RPMI8226 (cell line): ENCODE results near the gene DOC2B.
"Not testable (repeated sequence)": the region's sequence is repeated elsewhere in the genome, so short reads cannot be mapped to it uniquely, and the experiment has no call there.

ENCODE experiments used
- DNase-seq: peaks from one replicate; pipeline ENCODE4 v3.0.0-alpha.2; 2015

DOC2B gene

DNA sequence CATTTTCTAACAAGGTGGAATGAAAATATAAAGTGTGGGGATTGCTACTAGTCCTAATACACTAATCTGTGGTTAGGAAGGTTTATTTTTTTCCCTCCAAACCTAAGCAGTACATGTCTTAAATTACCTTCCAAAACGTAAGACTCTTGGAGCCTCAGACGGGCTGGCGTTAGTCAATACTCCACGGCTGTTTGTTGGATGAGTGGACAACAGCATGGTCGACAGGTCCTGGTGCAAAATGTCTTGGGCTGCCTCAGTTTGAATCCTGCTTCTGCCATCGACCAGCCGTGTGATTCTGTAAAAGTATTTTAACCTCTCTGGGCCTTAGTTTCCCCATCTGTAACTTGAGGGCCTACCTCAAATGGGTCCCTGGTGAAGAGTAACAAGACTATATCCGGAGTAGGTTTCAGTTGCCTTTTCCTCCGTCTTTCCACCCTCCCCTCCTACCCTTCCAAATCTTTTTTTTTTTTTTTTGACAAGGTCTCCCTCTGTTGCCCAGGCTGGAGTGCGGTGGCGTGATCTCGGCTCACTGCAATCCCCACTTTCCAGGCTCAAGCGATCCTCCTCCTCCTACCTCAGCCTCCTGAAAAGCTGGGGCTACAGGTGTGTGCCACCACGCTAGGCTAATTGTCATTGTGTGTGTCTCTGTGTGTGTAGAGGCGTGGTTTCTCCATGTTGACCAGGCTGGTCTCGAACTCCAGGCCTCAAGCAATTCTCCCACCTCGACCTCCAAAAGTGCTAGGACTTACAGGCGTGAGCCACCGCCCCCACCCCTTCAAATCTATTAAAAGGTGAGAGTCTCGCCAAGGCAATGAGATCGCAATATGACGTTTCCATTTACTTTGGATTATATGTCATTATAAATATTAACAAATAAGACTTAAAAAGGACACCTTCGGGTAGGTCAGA is 38.3 kb downstream of the DOC2B start:
- DNase-seq: no peak

DNA sequence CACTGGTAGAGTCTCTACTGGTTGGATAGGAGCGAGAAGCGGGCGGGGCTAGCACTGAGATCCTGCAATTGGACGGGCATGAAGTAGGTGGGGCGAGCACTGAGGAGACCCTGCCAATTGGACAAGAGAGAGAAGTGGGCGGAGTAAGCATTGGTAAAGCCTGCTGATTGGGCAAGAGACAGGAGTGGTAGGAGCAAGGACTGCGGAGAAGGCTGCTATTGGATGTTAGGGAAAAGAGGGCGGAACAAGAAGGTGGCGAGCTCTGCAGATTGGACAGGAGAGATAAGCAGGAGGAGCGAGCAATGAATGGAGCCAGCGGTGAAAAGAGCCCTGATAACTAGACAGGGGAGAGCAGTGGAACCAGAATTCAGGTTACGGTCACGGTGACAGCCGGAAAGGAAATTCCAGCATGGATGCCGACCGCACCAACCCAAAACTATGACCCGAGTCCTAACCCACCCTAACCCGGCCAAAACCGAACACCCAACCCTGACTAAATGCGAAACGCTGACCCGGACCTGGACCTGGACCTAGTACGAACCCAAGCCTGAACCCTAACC is 39.3 kb downstream of the DOC2B start:
- no peak for DNase-seq

DNA sequence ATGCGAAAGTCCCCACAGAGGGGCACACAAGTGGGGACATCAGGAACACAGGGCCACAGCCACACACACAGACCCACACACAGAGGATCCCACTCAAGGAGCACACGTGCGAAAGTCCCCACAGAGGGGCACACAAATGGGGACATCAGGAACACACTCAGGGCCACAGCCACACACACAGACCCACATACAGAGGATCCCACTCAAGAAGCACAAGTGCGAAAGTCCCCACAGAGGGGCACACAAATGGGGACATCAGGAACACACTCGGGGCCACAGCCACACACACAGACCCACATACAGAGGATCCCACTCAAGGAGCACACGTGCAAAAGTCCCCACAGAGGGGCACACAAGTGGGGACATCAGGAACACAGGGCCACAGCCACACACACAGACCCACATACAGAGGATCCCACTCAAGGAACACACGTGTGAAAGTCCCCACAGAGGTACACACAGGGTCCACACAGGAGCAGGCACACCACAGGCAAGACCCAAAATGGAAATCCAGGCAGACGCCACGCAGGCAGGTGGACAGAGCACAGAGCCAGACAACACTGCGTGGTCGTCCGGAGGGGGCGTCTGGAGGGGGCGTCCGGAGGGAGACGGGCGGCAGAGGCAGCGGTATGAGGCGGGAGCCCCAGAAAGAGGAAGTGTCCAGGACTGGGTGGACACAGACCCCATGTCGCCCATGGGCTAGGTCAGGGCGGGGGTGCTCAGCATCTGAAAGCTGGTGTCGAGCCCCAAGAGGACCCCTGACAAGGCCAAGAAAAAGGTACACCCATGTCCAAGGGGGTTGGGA is 41.8 kb downstream of the DOC2B start:
- not testable (repeated sequence) for DNase-seq

DNA sequence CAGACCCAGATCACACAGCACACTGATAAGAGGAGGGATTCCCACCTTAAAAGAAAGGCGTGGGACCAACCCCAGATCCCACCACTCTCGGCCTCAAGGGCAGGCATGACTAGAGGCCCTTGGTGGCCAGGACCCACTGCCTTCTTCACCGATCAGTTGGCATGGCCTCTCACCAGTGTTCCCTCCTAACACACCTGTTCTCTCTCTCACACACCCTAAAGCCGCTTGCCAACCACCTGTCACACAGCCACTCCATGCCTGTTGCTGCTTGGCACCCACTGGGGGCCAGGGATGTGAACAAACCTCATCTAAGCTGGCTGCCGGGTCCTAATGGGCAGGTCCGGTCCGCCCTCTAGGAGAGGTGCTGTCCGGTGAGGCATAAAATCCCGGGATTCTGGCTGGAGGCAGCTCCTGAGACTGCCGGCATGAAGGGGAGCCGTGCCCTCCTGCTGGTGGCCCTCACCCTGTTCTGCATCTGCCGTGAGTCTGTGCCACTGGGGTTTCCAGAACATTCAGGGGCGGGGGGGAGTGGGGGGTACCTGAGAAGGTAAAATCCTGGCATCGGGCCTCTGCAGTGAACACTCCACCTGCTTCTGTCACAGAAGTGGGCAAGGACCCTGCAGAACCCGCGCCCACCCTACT is 44.2 kb downstream of the DOC2B start, which contains the start of gene SCGB1C2:
Gene SCGB1C2 (plus strand): TSS at position 404 of the 642 bp plus-strand sequence. CDS start 22 bp downstream, at position 426.
- not testable (repeated sequence) for DNase-seq

DNA sequence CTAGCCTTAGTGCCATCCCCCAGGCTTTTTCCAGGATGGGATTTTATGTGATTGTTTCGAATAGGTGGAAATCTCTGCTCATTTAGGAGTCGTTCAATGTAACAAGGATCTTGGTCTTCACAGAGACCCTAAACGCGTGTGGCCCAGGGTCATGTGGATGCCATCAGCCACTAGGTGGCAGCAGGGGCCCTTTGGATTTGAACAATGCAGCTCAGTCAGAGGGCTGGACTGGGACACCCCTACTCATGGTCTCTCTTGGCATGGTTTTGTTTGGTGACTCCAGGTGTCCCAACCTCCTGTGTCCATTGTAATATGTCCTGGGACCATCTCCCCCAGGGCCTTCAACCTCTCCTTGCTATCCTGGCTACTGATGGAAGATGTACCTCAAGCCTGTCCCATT is 44.9 kb downstream of the DOC2B start:
- not testable (repeated sequence) for DNase-seq

DNA sequence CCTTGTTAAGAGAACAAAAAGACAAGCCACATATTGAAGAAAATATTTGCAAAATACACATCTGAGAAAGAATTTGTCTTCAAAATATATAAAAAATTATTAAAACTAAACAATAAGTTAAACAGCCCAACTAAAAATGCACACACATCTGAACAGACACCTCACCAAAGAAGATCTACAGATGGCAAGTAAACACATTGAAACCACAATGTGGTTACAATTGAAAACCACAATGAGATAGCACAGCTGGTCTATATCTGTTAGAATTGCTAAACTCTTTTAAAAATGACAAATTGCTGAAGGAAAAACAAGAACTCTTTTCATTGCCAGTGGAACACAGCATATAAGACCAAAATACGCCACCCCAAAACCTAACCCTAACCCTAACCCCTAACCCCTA is 45.6 kb downstream of the DOC2B start:
- not testable (repeated sequence) for DNase-seq

DNA sequence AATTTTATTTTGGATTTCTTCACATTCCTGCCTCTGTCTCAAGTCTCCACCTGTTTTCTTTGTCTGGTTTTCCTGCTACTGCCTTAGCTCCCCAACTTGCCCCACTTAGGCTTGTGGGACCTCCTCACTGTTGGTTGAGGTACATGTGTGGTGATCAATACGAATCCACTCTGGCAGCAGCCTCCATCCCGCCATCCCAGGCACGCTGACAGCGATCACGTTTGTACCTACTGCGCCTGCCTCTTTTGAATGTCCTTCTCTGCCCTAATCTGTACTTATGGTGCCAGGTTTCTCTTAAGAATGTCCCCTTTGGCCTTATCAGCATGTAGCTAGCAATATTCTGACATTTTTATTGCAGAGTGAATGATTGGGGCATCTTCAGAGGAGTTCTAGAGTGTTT is 46.4 kb downstream of the DOC2B start:
- not testable (repeated sequence) for DNase-seq

DNA sequence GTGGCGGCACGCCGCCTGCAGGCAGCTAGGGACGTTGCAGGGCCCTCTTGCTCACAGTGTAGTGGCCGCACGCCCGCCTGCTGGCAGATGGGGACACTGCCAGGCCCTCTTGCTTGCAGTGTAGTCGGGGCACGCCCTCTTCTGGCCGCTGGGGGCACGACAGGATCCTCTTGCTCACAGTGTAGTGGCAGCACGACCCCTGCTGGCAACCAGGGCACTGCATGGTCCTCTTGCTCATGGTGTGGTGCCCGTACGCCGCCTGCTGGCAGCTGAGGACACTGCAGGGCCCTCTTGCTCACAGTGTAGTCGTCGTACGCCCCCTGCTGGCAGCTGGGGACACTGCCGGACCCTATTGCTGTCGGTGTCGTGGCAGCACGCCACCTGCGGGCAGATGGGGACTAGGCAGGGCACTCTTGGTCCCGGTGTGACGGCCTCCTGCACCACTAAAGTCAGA is 47.1 kb downstream of the DOC2B start:
- not testable (repeated sequence) for DNase-seq

DNA sequence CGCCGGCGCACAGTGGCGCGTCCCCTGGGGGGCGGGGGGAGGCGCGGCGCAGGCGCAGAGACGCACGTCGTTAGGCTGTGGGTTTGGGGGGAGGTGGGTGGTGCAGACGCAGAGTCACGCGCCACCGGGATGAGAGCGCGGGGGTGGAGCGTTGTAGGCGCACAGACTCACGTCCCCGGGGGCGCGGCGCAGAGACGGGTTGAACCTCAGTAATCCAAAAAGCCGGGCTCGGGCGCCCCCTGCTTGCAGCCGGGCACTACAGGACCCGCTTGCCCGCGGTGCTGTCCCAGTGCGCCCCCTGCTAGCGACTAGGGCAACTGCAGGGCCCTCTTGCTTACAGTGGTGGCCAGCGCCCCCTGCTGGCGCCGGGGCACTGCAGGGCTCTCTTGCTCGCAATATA is 47.5 kb downstream of the DOC2B start:
- not testable (repeated sequence) for DNase-seq

DNA sequence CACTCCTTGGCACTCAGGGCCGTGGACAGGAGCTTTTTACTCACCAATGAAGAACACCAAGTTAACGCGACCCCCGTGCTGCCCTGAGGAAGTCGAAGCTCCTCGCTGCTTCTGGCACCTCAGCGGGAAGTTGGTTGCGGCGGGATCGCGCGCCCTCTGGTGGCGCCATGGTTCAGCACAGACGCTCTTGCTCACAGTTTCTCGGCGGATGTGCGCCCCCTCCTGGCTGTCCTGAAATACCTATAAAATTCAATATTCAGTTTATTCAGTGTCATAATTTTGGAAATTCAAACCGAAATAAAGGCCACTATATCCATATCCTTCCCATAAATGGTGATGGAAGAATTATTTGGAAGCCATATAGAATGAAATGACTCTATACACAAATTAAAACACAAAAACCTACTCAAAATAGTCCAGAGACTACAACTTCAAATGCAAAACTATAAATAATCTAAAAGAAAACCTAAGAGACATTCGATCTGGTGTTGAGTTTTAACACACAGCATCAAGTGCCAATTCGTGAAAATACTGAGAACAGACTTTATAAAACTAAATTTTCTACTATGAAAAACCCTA is 63.0 kb downstream of the DOC2B start:
- peak; percentile 10 for DNase-seq

DNA sequence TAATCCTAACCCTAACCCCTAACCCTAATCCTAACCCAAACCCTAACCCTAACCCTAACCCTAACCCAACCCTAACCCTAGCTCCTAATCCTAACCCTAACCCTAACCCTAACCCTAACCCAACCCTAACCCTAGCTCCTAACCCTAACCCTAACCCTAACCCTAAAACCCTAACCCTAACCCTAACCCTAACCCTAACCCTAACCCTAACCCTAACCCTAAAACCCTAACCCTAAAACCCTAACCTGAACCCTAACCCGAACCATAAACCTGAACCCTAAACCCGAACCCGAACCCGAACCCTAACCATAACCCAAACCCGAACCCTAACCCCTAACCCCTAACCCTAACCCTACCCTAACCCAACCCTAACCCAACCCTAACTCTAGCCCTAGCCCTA is 68.3 kb downstream of the DOC2B start:
- peak; percentile 40 for DNase-seq
